Measurements from ENCODE around the gene ZSCAN25.
"Not testable (repeated sequence)": the region's sequence is repeated elsewhere in the genome, so short reads cannot be mapped to it uniquely, and the experiment has no call there.

The ZSCAN25 gene

DNA sequence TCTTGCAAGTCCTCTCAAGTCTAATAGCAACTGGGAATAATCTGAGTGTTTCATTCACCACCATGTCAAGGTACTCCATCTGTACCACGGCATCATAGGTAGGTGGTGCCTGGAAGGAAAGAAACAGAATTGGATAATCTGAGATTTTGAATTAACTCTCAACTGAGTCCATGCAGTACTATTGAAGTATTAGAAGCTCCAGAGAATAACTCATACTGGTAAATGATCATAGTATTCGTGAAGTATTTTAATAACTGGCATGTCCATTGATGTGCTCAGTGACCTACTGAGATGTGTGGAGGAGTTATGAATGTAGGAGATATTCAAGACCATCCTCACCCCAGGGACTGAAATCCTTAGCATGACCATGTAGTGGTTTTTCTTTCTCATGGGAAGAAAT lies 35.9 kb downstream of the ZSCAN25 start:
- TF ChIP-seq, protein P1, sequence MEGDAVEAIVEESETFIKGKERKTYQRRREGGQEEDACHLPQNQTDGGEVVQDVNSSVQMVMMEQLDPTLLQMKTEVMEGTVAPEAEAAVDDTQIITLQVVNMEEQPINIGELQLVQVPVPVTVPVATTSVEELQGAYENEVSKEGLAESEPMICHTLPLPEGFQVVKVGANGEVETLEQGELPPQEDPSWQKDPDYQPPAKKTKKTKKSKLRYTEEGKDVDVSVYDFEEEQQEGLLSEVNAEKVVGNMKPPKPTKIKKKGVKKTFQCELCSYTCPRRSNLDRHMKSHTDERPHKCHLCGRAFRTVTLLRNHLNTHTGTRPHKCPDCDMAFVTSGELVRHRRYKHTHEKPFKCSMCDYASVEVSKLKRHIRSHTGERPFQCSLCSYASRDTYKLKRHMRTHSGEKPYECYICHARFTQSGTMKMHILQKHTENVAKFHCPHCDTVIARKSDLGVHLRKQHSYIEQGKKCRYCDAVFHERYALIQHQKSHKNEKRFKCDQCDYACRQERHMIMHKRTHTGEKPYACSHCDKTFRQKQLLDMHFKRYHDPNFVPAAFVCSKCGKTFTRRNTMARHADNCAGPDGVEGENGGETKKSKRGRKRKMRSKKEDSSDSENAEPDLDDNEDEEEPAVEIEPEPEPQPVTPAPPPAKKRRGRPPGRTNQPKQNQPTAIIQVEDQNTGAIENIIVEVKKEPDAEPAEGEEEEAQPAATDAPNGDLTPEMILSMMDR (conservative IDR thresholded peaks at IDR 0.05) = no peak
- TF ChIP-seq ZFX (IDR thresholded peaks at IDR 0.05) = no peak

DNA sequence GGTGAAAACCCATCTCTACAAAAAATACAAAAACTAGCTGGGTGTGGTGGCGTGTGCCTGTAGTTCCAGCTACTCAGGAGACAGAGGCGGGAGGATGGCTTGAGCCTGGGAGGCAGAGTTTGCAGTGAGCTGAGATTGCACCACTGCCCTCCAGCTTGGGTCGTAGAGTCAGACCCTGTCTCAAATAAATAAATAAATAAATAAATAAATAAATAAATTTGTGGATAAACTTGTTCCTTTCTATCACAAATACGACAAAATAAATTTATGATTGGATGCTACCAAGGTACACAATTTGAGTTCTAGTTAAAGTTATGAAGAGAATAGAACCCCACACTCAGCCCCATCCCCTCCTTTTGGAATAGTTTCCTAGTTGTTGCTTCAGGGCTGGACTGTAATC lies 36.5 kb downstream of the ZSCAN25 start:
- H3K27ac ChIP-seq = not testable (repeated sequence)

More for the DNA sequence above, 35.9 kb downstream of the ZSCAN25 start:
- no peak overlapping the region for H3K27ac ChIP-seq

DNA sequence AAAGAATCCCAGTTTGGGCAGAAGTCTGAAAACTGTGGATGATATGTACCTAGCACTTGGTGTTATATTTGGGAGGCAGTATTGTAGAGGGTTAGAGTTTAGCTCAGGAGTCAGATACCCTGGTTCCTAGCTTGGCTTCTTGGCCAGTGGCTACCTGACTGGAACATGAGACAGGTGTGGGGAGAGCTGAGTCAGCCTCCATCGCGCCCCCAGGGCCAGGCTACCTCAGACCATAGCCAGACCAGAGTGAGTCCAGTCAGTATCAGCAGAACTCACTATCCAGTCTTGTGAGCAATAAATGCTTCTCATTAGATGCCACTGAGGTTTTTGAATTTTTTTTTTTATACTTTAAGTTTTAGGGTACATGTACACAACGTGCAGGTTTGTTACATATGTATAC lies 37.0 kb downstream of the ZSCAN25 start:
- TF ChIP-seq, protein P1 (conservative IDR thresholded peaks at IDR 0.05) = no peak
- no peak for TF ChIP-seq ZFX (IDR thresholded peaks at IDR 0.05)
- no peak overlapping the region for H3K27ac ChIP-seq

DNA sequence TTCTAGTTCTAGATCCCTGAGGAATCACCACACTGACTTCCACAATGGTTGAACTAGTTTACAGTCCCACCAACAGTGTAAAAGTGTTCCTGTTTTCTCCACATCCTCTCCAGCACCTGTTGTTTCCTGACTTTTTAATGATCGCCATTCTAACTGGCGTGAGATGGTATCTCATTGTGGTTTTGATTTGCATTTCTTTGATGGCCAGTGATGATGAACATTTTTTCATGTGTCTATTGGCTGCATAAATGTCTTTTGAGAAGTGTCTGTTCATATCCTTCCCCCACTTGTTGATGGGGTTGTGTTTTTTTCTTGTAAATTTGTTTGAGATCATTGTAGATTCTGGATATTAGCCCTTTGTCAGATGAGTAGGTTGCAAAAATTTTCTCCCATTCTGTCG lies 37.9 kb downstream of the ZSCAN25 start:
- not testable (repeated sequence) for H3K27ac ChIP-seq

DNA sequence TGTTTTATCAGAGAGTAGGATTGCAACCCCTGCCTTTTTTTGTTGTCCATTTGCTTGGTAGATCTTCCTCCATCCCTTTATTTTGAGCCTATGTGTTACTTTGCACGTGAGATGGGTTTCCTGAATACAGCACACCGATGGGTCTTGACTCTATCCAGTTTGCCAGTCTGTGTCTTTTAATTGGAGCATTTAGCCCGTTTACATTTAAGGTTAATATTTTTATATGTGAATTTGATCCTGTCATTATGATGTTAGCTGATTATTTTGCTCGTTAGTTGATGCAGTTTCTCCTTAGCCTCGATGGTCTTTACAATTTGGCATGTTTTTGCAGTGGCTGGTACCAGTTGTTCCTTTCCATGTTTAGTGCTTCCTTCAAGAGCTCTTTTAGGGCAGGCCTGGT lies 41.1 kb downstream of the ZSCAN25 start:
- not testable (repeated sequence) for H3K27ac ChIP-seq

DNA sequence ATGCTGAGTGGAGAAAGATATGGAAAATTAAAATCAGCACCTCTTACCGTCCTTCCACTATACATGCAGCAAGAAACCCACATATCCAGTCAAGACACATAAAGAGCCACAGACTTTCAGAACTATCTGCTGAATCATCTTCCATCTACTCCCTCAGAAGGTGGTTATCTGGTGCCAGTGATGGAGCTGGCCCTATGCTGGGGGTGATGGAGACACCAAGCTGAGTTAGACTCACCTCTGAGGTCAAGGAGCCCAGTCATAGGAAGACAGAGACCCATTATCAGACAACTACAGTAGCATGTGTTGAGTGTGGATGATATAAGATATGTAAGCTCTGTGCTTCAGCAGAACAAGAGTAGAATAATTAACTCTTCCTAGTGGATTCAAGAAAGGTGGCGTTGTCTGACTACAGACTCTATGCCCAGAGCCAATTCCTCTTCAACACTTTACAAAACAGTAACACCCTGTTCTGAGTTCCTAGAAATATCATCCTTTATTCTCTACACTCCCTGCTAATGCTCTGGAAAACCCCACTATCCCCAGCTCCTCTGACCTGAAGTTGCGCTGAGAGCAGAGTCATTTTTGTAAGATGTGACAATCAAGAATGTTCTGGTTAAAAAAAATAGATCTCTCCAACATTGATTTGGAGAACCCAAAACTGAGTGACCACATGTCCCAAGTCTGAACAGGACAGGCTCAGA lies 48.7 kb downstream of the ZSCAN25 start:
- TF ChIP-seq, protein P1 (conservative IDR thresholded peaks at IDR 0.05) = no peak
- no peak for TF ChIP-seq ZFX (IDR thresholded peaks at IDR 0.05)
- no peak overlapping the region for H3K27ac ChIP-seq

DNA sequence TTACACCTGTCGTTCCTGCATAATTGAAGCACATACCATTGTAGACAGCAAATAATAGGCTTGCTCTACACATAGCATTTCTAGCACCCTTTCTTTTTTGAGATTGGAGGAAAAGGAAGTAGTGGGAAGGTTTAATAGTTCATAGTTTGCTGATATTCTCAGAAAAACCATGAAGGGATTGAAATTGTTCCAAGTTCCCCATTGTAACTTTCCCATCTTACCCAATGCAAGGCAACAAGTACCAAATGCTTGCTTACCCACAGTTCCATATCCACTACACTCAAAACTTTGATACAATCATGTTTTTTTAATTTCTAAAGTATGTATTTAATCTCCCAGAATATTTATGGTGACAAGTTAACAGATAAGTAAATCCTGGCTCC lies 49.3 kb downstream of the ZSCAN25 start:
- no peak overlapping the region for H3K27ac ChIP-seq
- TF ChIP-seq, protein P1 (conservative IDR thresholded peaks at IDR 0.05) = no peak
- TF ChIP-seq ZFX (IDR thresholded peaks at IDR 0.05) = no peak

DNA sequence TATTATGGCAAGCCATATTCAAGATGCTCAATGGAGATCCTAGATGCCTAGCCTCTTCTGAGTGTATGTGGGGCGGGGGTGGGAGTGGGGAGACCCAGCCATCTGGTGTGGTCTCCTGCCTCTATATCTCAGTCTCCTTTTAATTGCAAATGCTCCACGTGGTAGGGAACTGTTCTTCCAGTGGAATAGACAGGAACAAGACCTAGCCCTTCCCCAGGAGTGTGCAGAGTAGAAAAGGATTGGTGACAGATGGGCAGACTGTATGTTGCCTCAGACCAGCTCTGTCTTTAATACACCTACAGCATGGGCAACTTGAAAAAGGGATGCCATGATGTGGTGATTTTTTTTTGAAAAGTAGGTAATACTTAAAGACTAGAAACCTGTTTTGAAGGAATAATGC lies 50.4 kb downstream of the ZSCAN25 start:
- no peak overlapping the region for H3K27ac ChIP-seq
- no peak for TF ChIP-seq ZFX (IDR thresholded peaks at IDR 0.05)
- TF ChIP-seq, protein P1 (conservative IDR thresholded peaks at IDR 0.05) = no peak

DNA sequence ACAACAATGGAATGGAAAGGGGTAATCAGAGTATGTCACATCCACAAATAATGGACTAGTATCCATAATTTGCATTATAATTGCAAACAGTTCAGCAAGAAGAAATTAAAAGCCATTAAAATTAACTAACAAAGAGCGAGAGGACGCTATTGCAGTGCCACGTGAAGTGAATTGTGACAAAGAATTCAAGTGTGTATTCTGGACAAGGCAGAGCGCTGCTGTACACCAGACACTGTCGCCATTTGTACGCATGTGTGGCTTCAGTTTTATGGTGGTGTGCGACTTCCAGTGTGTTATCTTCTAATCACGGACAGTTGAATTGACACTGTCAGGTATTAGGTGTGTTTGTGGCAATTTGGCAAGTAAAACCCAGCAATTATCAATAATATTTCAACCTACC lies 51.8 kb downstream of the ZSCAN25 start:
- TF ChIP-seq, protein P1 (conservative IDR thresholded peaks at IDR 0.05) = no peak
- no peak for TF ChIP-seq ZFX (IDR thresholded peaks at IDR 0.05)
- H3K27ac ChIP-seq = no peak overlapping the region
